ENCODE results near the gene LIPC. TPM values are rescaled to one million over a fixed set of nuclear protein-coding genes. Genes with fewer than 3 reads are reported as not detected.

The LIPC gene
- total and polyA plus RNA-seq, 10 of the 15 experiments (the other 5 are each of a cell fraction or from before 2014, with no cell fraction given) = 0.06 to 0.31 (median 0.16) TPM; not detected in 1

DNA sequence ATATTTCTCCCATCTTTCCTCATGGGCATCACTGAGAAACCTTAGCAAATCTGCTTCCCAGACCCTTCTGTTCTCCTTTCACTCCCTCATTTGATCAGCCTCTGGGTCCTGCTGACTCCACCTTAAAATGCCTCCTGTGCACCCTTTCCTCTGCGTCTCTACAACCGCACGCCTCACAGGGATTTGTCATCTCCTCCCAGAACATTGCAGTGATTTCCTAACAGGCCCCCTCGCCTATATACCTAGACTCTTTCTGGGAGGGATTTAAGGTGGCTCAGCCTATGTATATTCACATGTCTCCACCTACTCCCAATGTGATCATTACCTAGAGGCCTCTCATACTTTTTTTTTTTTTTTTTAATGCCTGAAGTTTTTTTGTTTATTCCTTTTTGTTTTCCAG lies 69.2 kb downstream of the LIPC start:
- Histone ChIP-seq H3K9me3 (replicated peaks; ENCODE audit: control insufficient read depth, insufficient read depth, low read length) (no peaks in the 10 kb centered on the region; the same call in 2 of the 3 replicates), H3K4me2 (ENCODE audit: control insufficient read depth, insufficient read depth) (no peak overlapping the region), H3K27ac (ENCODE audit: control insufficient read depth, insufficient read depth) (no peak overlapping the region), H4K20me1 (ENCODE audit: control insufficient read depth, insufficient read depth) (no peaks in the 10 kb centered on the region), H3K9ac (ENCODE audit: control insufficient read depth, insufficient read depth, low read length) (no peak overlapping the region), H3K4me3 (no peak overlapping the region), H3K79me2 (ENCODE audit: control insufficient read depth, insufficient read depth, low read length) (no peaks in the 10 kb centered on the region), H3K36me3 (ENCODE audit: control insufficient read depth in 2 of 2, insufficient read depth in 2 of 2, low read length in 1 of 2) (no peaks in the 10 kb centered on the region), H2AFZ (ENCODE audit: control insufficient read depth, low read depth, low read length) (no peak overlapping the region), H3K27me3 (replicated peaks in 1 of 2; ENCODE audit: control insufficient read depth in 2 of 2, insufficient read depth in 2 of 2, low read length in 1 of 2) (no peaks in the 10 kb centered on the region), H3K4me1 (ENCODE audit: control insufficient read depth, insufficient read depth, low read length) (peaks cover 6% of the 10 kb centered on the region)
- ATAC-seq = no peak
- in situ Hi-C loops (cut with MboI) = no loop called here
- no TSS peak for BruUV-seq (replicated peaks)
- intact Hi-C loops (cut with micrococcal nuclease; ENCODE audit: unreplicated experiment) = no loop called here
- ChIA-PET POLR2A (interaction anchor here (0.6 to 1.2 kb wide), 3 partner anchors 14 to 23 kb away, joined by 3 to 5 read pairs (median 3); no protein-coding TSS in a partner anchor), CTCF (interaction anchor here (0.6 kb wide), 1 partner anchor 20 kb away, joined by 3 read pairs; no protein-coding TSS in a partner anchor), RAD21 (ENCODE audit: unreplicated experiment) (no interaction called here), SMC1A (ENCODE audit: uncharacterized antibody, unreplicated experiment) (interaction anchor here (0.8 to 1.1 kb wide), 3 partner anchors 14 to 115 kb away, joined by 3 read pairs; no protein-coding TSS in a partner anchor)
- DNase-seq (ENCODE audit: low read depth, low spot score) = no peak
- 83% methylated on average over 4 of the region's 4 CpGs for WGBS (ENCODE audit: insufficient coverage, insufficient replicate concordance, low lambda C conversion rate, missing lambda C conversion rate)
- FAIRE-seq = no peak
- no peak for TF ChIP-seq NR2C1 (IDR thresholded peaks at IDR 0.05)
- no peak for TF ChIP-seq TAF1 (IDR thresholded peaks at IDR 0.05; ENCODE audit: borderline replicate concordance, low read depth, low read length)
- TF ChIP-seq CHD2 (IDR thresholded peaks at IDR 0.05; ENCODE audit: borderline replicate concordance, low read depth, low read length) = no peak
- TF ChIP-seq, protein P1, sequence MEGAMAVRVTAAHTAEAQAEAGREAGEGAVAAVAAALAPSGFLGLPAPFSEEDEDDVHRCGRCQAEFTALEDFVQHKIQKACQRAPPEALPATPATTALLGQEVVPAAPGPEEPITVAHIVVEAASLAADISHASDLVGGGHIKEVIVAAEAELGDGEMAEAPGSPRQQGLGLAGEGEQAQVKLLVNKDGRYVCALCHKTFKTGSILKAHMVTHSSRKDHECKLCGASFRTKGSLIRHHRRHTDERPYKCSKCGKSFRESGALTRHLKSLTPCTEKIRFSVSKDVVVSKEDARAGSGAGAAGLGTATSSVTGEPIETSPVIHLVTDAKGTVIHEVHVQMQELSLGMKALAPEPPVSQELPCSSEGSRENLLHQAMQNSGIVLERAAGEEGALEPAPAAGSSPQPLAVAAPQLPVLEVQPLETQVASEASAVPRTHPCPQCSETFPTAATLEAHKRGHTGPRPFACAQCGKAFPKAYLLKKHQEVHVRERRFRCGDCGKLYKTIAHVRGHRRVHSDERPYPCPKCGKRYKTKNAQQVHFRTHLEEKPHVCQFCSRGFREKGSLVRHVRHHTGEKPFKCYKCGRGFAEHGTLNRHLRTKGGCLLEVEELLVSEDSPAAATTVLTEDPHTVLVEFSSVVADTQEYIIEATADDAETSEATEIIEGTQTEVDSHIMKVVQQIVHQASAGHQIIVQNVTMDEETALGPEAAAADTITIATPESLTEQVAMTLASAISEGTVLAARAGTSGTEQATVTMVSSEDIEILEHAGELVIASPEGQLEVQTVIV (IDR thresholded peaks at IDR 0.05; ENCODE audit: borderline replicate concordance, partially characterized antibody) = no peak
- no peak for TF ChIP-seq LARP7 (IDR thresholded peaks at IDR 0.05)
- no peak for TF ChIP-seq IKZF2 (IDR thresholded peaks at IDR 0.05)
- TF ChIP-seq, protein P2, sequence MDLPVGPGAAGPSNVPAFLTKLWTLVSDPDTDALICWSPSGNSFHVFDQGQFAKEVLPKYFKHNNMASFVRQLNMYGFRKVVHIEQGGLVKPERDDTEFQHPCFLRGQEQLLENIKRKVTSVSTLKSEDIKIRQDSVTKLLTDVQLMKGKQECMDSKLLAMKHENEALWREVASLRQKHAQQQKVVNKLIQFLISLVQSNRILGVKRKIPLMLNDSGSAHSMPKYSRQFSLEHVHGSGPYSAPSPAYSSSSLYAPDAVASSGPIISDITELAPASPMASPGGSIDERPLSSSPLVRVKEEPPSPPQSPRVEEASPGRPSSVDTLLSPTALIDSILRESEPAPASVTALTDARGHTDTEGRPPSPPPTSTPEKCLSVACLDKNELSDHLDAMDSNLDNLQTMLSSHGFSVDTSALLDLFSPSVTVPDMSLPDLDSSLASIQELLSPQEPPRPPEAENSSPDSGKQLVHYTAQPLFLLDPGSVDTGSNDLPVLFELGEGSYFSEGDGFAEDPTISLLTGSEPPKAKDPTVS (IDR thresholded peaks at IDR 0.05; ENCODE audit: low read depth, low read length) = no peak
- TF ChIP-seq ZNF24 (IDR thresholded peaks at IDR 0.05) = no peak
- no peak for TF ChIP-seq TARDBP (IDR thresholded peaks at IDR 0.05; ENCODE audit: borderline replicate concordance)
- no peak for TF ChIP-seq SREBF1 (IDR thresholded peaks at IDR 0.05; ENCODE audit: low read length)
- no peak for TF ChIP-seq RBBP5 (conservative IDR thresholded peaks at IDR 0.05)

Data from GM12878 (cell line).